NT2/D1 (cell line): ENCODE measurements around the gene OTOS.

ENCODE experiments used
- SUZ12 ChIP-seq: IDR thresholded peaks from 2 replicates; pipeline ENCODE4 v1.6.1; 2011; ENCODE audit not compliant: insufficient read length, insufficient read depth; ENCODE audit errors: extremely low read depth
- YY1 ChIP-seq: IDR thresholded peaks from 2 replicates; pipeline ENCODE4 v1.6.1; 2011; ENCODE audit not compliant: insufficient read length, insufficient read depth
- ZNF274 ChIP-seq: IDR thresholded peaks from 2 replicates; pipeline ENCODE4 v1.6.1; 2011; ENCODE audit warnings: mild to moderate bottlenecking, low read depth, low read length

GRCh38 chr2:240162531-240162930 lies 22.1 kb upstream of the OTOS start:
- no peak for TF ChIP-seq ZNF274
- TF ChIP-seq SUZ12, result no peak
- TF ChIP-seq YY1, result no peak
